Naive thymus-derived CD4-positive, alpha-beta T cell (primary cell): ENCODE data around the gene COL6A2. TPM values are rescaled to one million over a fixed set of nuclear protein-coding genes. Genes with fewer than 3 reads are reported as not detected.

Experiments
- ATAC-seq: fragments of 150-1000 bp; cut with Tn5 transposase; 2 replicates; pipeline ENCODE4 v1.10.0; 2021; ENCODE audit warnings: mild to moderate bottlenecking, moderate library complexity
- CTCF ChIA-PET: fragments of 350-600 bp; sonication (Branson Sonifier 250); formaldehyde crosslinking; loops from one replicate; lab custom pipeline; 2021; ENCODE audit warnings: antibody characterized with exemption; lab: Charles Lee
- POLR2A ChIA-PET: fragments of 350-600 bp; sonication (Branson Sonifier 250); formaldehyde crosslinking; loops from one replicate; lab custom pipeline; 2021; ENCODE audit warnings: antibody characterized with exemption, inconsistent platforms; lab: Charles Lee
- DNase-seq, 9 donors: peaks; one replicate each; pipeline versions ENCODE4 v3.0.0 to v3.0.0-alpha.2; 2020 to 2022; ENCODE audit warnings: mixed read lengths in 1 of 9
- H3K27ac ChIP-seq: one replicate; pipeline ENCODE4 v1.7.0; 2013; ENCODE audit warnings: mild to moderate bottlenecking, low read depth, low read length, moderate library complexity
- H3K27me3 ChIP-seq, 2 donors: one replicate each; pipeline ENCODE4 v1.7.0; 2013; ENCODE audit warnings: low read length in 2 of 2, mild to moderate bottlenecking in 2 of 2, moderate library complexity in 2 of 2; ENCODE audit not compliant: control insufficient read depth in 2 of 2, insufficient read depth in 2 of 2
- H3K36me3 ChIP-seq, 3 experiments: 1 replicate in 2 of 3; 2 replicates in 1 of 3; pipeline ENCODE4 v1.7.0; 2013; ENCODE audit warnings: low read length in 3 of 3, mild to moderate bottlenecking in 3 of 3, moderate library complexity in 1 of 3; ENCODE audit not compliant: insufficient read depth in 3 of 3, control insufficient read depth in 2 of 3
- H3K4me1 ChIP-seq, 2 donors: one replicate each; pipeline ENCODE4 v1.7.0; 2013; ENCODE audit warnings: low read length in 2 of 2, mild to moderate bottlenecking in 2 of 2, moderate library complexity in 1 of 2; ENCODE audit not compliant: control insufficient read depth in 2 of 2, insufficient read depth in 2 of 2
- H3K4me3 ChIP-seq: 2 replicates; pipeline ENCODE4 v1.7.0; 2013; ENCODE audit warnings: mild to moderate bottlenecking, low read length
- H3K9me3 ChIP-seq, 3 experiments: 1 replicate in 2 of 3; 2 replicates in 1 of 3; pipeline ENCODE4 v1.7.0; 2013; ENCODE audit warnings: low read length in 3 of 3; ENCODE audit not compliant: control insufficient read depth in 2 of 3
- H3K27ac Mint-ChIP-seq, 9 donors: one replicate each; pipeline ENCODE4 v1.8.0; 2020 to 2022; ENCODE audit warnings: mixed read lengths in 9 of 9, mild to moderate bottlenecking in 8 of 9, moderate library complexity in 5 of 9, inconsistent platforms in 2 of 9
- H3K27me3 Mint-ChIP-seq, 5 donors: one replicate each; pipeline ENCODE4 v1.8.0; 2021 to 2022; ENCODE audit warnings: mixed read lengths in 5 of 5, mild to moderate bottlenecking in 1 of 5
- H3K36me3 Mint-ChIP-seq, 5 donors: one replicate each; pipeline ENCODE4 v1.8.0; 2020 to 2022; ENCODE audit warnings: mixed read lengths in 5 of 5, mild to moderate bottlenecking in 3 of 5, inconsistent platforms in 1 of 5
- H3K4me1 Mint-ChIP-seq, 7 donors: one replicate each; pipeline ENCODE4 v1.8.0; 2020 to 2022; ENCODE audit warnings: mixed read lengths in 7 of 7, mild to moderate bottlenecking in 3 of 7, inconsistent platforms in 1 of 7
- H3K4me3 Mint-ChIP-seq, 10 donors: one replicate each; pipeline ENCODE4 v1.8.0; 2020 to 2022; ENCODE audit warnings: mild to moderate bottlenecking in 10 of 10, mixed read lengths in 10 of 10, moderate library complexity in 6 of 10, inconsistent platforms in 2 of 10
- H3K9me3 Mint-ChIP-seq, 11 donors: one replicate each; pipeline ENCODE4 v1.8.0; 2020 to 2022; ENCODE audit warnings: mixed read lengths in 11 of 11, mild to moderate bottlenecking in 4 of 11, inconsistent platforms in 1 of 11, moderate library complexity in 1 of 11
- intact Hi-C, 2 donors: fragments of 100-400 bp; cut with micrococcal nuclease; formaldehyde crosslinking; loops; one replicate each; pipeline ENCODE4 v1.15.1; 2023
- polyA plus RNA-seq, 2 donors: library from polyadenylated mRNA; unstranded; fragments of 300-500 nt; fragmentation: Illumina TruSeq; gene quantifications; one replicate each; pipeline ENCODE4 v1.2.3, GENCODE V29; 2021
- total RNA-seq, 6 experiments: library from RNA in 5 of 6; stranded (reverse) in 5 of 6; gene quantifications; 1 replicate in 5 of 6; 2 replicates in 1 of 6; pipeline ENCODE4 v1.2.3 and lab custom pipeline; 2021 to 2026

The COL6A2 gene
- total and polyA plus RNA-seq, 7 experiments from 2014 or later, result 1.7 to 47.7 (median 33.3) TPM

- CTCF ChIA-PET, result no interaction called here
- H3K4me1 ChIP-seq, result no peaks in the 10 kb centered on the region
- peaks cover 0 to 13% (median 6%) of the 10 kb centered on the region in 5 donors for H3K27me3 Mint-ChIP-seq
- peaks cover 0 to 6% (median 0%) of the 10 kb centered on the region in 3 experiments for H3K9me3 ChIP-seq
- ATAC-seq (no peak), DNase-seq (peak in 1 of 9 donors; percentile 1)
- no peaks in the 10 kb centered on the region for H3K4me1 Mint-ChIP-seq
- no peak overlapping the region for H3K27ac ChIP-seq
- no peak overlapping the region for H3K4me3 ChIP-seq
- H3K27me3 ChIP-seq, result no peaks in the 10 kb centered on the region
- POLR2A ChIA-PET, result no interaction called here
- no peak overlapping the region for H3K4me3 Mint-ChIP-seq
- H3K27ac Mint-ChIP-seq, result no peak overlapping the region
- peaks cover 0 to 8% (median 0%) of the 10 kb centered on the region in 3 experiments for H3K36me3 ChIP-seq
- H3K36me3 Mint-ChIP-seq, result peaks cover 0 to 17% (median 13%) of the 10 kb centered on the region in 5 donors
- intact Hi-C loops, result no loop called here
- H3K9me3 Mint-ChIP-seq, result peaks cover 6 to 36% (median 11%) of the 10 kb centered on the region in 11 donors
Observed at GRCh38 chr21:46108827-46109312, 11.0 kb downstream of the COL6A2 start.

DNA sequence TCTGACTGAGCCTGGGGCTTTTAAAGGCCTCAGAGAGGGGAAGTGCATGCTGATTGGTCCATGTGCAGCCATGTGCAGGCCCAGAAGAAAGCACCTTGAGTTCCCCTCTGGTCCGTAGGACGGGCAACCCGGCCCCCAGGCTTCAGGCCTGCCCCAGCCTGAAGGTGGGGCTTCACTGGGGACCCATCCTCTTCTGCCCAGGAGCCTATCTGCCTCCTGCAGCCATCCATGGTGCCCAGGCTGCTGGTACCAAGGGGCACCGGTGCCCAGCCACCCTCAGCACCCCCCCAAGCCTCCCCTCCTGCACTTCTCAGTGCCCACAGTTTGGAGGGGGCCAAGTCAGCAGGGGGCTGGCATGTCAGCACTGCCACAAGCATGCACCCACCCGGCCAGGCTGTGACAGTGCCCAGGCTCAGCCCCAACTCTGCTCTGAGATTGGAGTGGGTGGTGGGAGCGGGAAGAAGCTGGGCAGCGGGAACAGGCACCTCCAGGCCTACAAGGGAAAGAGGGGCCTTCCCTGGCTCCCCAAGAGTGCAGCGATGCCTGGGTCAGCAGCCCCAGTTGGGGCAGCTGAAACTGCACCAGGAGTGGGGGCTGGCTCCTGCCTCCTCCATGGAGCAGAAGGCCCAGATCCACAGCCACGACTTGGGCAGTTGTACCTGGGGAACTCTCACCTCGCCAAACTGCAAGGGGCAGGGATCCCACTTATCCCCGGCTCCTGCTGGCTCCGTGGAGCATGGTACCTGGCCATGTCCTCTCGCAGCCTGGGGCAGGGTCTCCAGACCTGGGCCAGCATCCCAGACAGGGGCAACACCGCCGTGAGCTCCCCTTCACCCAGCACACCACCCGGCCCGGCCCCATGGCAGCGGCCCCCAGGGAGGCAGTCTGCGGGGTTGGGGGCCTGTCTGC is 11.7 kb downstream of the COL6A2 start:
- CTCF ChIA-PET, result no interaction called here
- peaks cover 0 to 6% (median 3%) of the 10 kb centered on the region in 5 donors for H3K27me3 Mint-ChIP-seq
- intact Hi-C loops, result no loop called here
- no peaks in the 10 kb centered on the region for H3K4me1 ChIP-seq
- no peak overlapping the region for H3K4me3 ChIP-seq
- H3K4me3 Mint-ChIP-seq, result no peak overlapping the region
- H3K4me1 Mint-ChIP-seq, result no peaks in the 10 kb centered on the region
- POLR2A ChIA-PET, result no interaction called here
- ATAC-seq, result no peak
- H3K36me3 Mint-ChIP-seq, result peaks cover 0 to 18% (median 7%) of the 10 kb centered on the region in 5 donors
- H3K27ac Mint-ChIP-seq, result no peak overlapping the region
- peaks cover 0 to 8% (median 0%) of the 10 kb centered on the region in 3 experiments for H3K36me3 ChIP-seq
- peaks cover 0 to 6% (median 0%) of the 10 kb centered on the region in 3 experiments for H3K9me3 ChIP-seq
- H3K27me3 ChIP-seq, result no peaks in the 10 kb centered on the region
- H3K27ac ChIP-seq, result no peak overlapping the region
- H3K9me3 Mint-ChIP-seq, result peaks cover 0 to 29% (median 7%) of the 10 kb centered on the region in 11 donors
- peak in 1 of 9 donors; percentile 2 for DNase-seq

DNA sequence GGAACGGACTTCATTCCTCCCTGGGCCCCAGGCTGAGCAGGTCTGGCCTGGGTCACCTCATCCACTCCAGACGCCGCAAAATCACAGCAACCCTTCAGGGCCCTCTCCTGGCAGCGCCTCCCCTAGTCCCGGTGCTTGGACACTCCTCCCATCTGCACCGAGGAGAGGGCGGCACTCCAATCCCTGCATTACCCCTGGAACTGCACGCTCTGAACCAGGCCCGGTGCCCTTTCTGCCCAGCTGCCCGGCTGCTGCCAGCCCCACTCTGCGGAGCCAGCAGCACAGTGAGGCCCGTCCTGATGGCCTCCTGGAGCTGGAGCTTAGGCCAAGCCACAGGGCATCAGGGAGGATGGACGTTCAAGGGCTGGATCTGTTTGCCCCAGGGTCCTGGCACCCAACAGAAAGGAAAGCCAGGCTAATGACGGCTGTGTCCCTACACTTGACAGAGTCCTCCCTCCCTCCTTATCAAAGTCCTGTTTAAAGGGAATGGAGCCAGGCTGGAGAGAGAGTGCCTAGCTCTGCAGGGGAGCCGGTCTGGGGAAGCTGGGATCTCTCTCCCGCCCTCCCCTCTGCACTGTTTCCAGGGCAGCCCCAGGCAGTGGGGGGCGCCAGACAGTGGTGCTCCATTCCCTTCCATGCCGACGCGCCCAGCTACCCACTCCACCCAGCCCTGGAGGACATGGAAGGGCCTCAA is 12.7 kb downstream of the COL6A2 start:
- Histone ChIP-seq H3K9me3 (peaks cover 0 to 11% (median 0%) of the 10 kb centered on the region in 3 experiments), H3K4me3 (no peak overlapping the region), H3K27me3 (no peaks in the 10 kb centered on the region), H3K4me1 (no peaks in the 10 kb centered on the region), H3K36me3 (peaks cover 0 to 13% (median 0%) of the 10 kb centered on the region in 3 experiments), H3K27ac (no peak overlapping the region)
- Mint-ChIP-seq H3K4me1 (no peaks in the 10 kb centered on the region), H3K4me3 (no peak overlapping the region), H3K9me3 (peaks cover 0 to 21% (median 5%) of the 10 kb centered on the region in 11 donors), H3K27me3 (peaks cover 0 to 6% (median 3%) of the 10 kb centered on the region in 5 donors), H3K36me3 (peaks cover 0 to 24% (median 7%) of the 10 kb centered on the region in 5 donors), H3K27ac (no peak overlapping the region)
- ATAC-seq (no peak), DNase-seq (peak in 1 of 9 donors; percentile 2)
- intact Hi-C loops, result no loop called here
- ChIA-PET CTCF (no interaction called here), POLR2A (no interaction called here)

GRCh38 chr21:46111193-46111571 is 13.3 kb downstream of the COL6A2 start:
- Mint-ChIP-seq H3K27ac (no peak overlapping the region), H3K36me3 (peaks cover 0 to 24% (median 3%) of the 10 kb centered on the region in 5 donors), H3K9me3 (peaks cover 0 to 18% (median 3%) of the 10 kb centered on the region in 11 donors), H3K4me3 (no peak overlapping the region), H3K4me1 (no peaks in the 10 kb centered on the region), H3K27me3 (peaks cover 0 to 3% (median 0%) of the 10 kb centered on the region in 5 donors)
- Histone ChIP-seq H3K9me3 (peaks cover 0 to 11% (median 0%) of the 10 kb centered on the region in 3 experiments), H3K36me3 (peaks cover 0 to 14% (median 0%) of the 10 kb centered on the region in 3 experiments), H3K4me3 (no peak overlapping the region), H3K4me1 (no peaks in the 10 kb centered on the region), H3K27me3 (no peaks in the 10 kb centered on the region), H3K27ac (no peak overlapping the region)
- intact Hi-C loops, result no loop called here
- ATAC-seq (no peak), DNase-seq (peak in 2 of 9 donors; percentile 1 to 8)
- CTCF ChIA-PET, result no interaction called here
- POLR2A ChIA-PET, result no interaction called here

GRCh38 chr21:46111857-46112724 is 14.2 kb downstream of the COL6A2 start:
- Mint-ChIP-seq H3K4me3 (no peak overlapping the region), H3K4me1 (no peaks in the 10 kb centered on the region), H3K27me3 (peaks cover 0 to 3% (median 0%) of the 10 kb centered on the region in 5 donors), H3K36me3 (peaks cover 0 to 29% (median 0%) of the 10 kb centered on the region in 5 donors), H3K9me3 (peaks cover 0 to 16% (median 4%) of the 10 kb centered on the region in 11 donors), H3K27ac (no peak overlapping the region)
- Histone ChIP-seq H3K36me3 (peaks cover 0 to 22% (median 0%) of the 10 kb centered on the region in 3 experiments), H3K4me3 (no peak overlapping the region), H3K4me1 (no peaks in the 10 kb centered on the region), H3K27me3 (no peaks in the 10 kb centered on the region), H3K27ac (no peak overlapping the region), H3K9me3 (peaks cover 0 to 11% (median 0%) of the 10 kb centered on the region in 3 experiments)
- no peak for ATAC-seq
- POLR2A ChIA-PET, result no interaction called here
- CTCF ChIA-PET, result no interaction called here
- intact Hi-C loops, result no loop called here
- DNase-seq, result peak in 2 of 9 donors; percentile 4 to 19
